ENCODE results near the gene TMEM176B. TPM values are rescaled to one million over a fixed set of nuclear protein-coding genes. Genes with fewer than 3 reads are reported as not detected.

TMEM176B gene
- total and polyA plus RNA-seq, 2 donors (not counting 1 experiment from before 2014, with no cell fraction given), result 0.25 to 1.4 TPM

DNA sequence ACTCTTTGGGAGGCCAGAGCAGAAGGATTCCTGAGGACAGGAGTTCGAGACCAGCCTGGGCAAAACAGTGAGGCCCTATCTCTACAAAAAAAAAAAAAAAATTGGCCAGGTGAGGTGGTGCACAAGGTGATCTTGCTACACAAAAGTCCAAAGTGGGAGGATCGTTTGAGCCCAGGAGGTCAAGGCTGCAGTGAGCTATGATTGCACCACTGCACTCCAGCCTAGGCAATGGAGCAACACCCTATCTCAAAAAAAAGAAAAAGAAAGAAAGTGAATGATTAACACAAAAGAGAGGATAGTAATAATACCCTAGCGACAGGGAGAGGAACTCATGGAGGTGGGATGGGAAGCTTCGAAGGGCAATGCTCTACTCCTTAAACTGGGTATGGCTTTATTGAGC lies 30.4 kb downstream of the TMEM176B start:
- no peak for DNase-seq
- H3K4me1 Mint-ChIP-seq, result no peaks in the 10 kb centered on the region
- no peak overlapping the region for H3K4me3 ChIP-seq (ENCODE audit: control extremely low read depth in 1 of 5, extremely low read depth in 1 of 5, insufficient read depth in 1 of 5, low read depth in 2 of 5, low read length in 4 of 5)
- POLR2A ChIA-PET, result no interaction called here
- peaks cover 0 to 3% (median 0%) of the 10 kb centered on the region in 3 donors for H3K9me3 ChIP-seq (ENCODE audit: control extremely low read depth in 1 of 3, control insufficient read depth in 2 of 3, insufficient read depth in 1 of 3, low read length in 2 of 3)
- intact Hi-C loops (cut with micrococcal nuclease), result loop anchor here (10.0 kb wide), 1 partner anchor 215 kb away; no protein-coding TSS in a partner anchor
- WGBS (ENCODE audit: insufficient coverage), result no CpG with 5 or more reads among the region's 4 CpGs
- CTCF ChIA-PET, result interaction anchor here (1.1 to 3.3 kb wide), 2 partner anchors 9 to 321 kb away, joined by 5 to 15 read pairs; no protein-coding TSS in a partner anchor
- ATAC-seq (ENCODE audit: low read depth), result no peak
- no peaks in the 10 kb centered on the region for H4K20me1 ChIP-seq (ENCODE audit: control insufficient read depth, insufficient read depth, low read length, poor library complexity, severe bottlenecking)
- no peak overlapping the region for H3K9ac ChIP-seq (ENCODE audit: low read length)
- no peaks in the 10 kb centered on the region for H3K79me2 ChIP-seq (ENCODE audit: control insufficient read depth, insufficient read depth, low read length)
- H3K27me3 ChIP-seq (replicated peaks in 1 of 4; ENCODE audit: control extremely low read depth in 1 of 4, control insufficient read depth in 3 of 4, insufficient read depth in 4 of 4, low read length in 3 of 4), result peaks cover 0 to 6% (median 2%) of the 10 kb centered on the region in 4 experiments
- TF ChIP-seq EZH2 (IDR thresholded peaks at IDR 0.05; ENCODE audit: borderline replicate concordance, insufficient read depth, low read depth, low read length, poor library complexity, severe bottlenecking), result no peak
- TF ChIP-seq, protein P1, sequence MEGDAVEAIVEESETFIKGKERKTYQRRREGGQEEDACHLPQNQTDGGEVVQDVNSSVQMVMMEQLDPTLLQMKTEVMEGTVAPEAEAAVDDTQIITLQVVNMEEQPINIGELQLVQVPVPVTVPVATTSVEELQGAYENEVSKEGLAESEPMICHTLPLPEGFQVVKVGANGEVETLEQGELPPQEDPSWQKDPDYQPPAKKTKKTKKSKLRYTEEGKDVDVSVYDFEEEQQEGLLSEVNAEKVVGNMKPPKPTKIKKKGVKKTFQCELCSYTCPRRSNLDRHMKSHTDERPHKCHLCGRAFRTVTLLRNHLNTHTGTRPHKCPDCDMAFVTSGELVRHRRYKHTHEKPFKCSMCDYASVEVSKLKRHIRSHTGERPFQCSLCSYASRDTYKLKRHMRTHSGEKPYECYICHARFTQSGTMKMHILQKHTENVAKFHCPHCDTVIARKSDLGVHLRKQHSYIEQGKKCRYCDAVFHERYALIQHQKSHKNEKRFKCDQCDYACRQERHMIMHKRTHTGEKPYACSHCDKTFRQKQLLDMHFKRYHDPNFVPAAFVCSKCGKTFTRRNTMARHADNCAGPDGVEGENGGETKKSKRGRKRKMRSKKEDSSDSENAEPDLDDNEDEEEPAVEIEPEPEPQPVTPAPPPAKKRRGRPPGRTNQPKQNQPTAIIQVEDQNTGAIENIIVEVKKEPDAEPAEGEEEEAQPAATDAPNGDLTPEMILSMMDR (IDR thresholded peaks at IDR 0.05), result no peak
- no peak overlapping the region for H2AFZ ChIP-seq (ENCODE audit: insufficient read depth, low read depth, low read length, poor library complexity, severe bottlenecking)
- peaks cover 6% of the 10 kb centered on the region for H3K27me3 Mint-ChIP-seq
- no peak overlapping the region for H3K27ac Mint-ChIP-seq
- H3K4me2 ChIP-seq (replicated peaks; ENCODE audit: low read depth, low read length, poor library complexity, severe bottlenecking), result no peak overlapping the region
- H3K4me1 ChIP-seq (ENCODE audit: control insufficient read depth in 2 of 2, insufficient read depth in 2 of 2, low read length in 2 of 2), result no peaks in the 10 kb centered on the region
- H3K4me3 Mint-ChIP-seq, result no peak overlapping the region
- no peak overlapping the region for H3K27ac ChIP-seq (ENCODE audit: low read length in 2 of 2)
- H3K36me3 ChIP-seq (replicated peaks in 1 of 2; ENCODE audit: control extremely low read depth in 1 of 2, control insufficient read depth in 1 of 2, extremely low read depth in 1 of 2, insufficient read depth in 2 of 2, low read length in 1 of 2), result no peaks in the 10 kb centered on the region
- H3K9me3 Mint-ChIP-seq (ENCODE audit: insufficient read depth), result peaks cover 8% of the 10 kb centered on the region

DNA sequence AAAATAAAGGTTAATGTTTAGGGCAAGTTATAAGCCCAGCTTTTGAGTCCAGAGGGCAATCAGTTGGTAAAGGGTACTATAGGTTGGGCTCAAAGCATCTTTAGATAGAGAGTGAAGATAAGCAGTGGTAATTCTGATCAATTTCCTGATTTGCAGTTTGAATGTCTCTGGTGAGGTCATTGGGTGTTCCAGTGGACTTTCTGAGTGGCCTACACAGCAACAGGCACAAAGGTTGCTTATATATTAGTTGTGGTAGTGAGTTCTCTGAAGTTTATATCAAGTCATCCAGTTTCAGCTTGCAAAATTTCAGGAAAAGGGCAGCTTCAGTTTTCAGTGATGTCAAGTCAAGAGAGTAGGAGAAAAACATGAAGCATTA lies 33.8 kb downstream of the TMEM176B start:
- no peak for ATAC-seq (ENCODE audit: low read depth)
- H3K9ac ChIP-seq (ENCODE audit: low read length), result no peak overlapping the region
- no peak overlapping the region for H3K27ac Mint-ChIP-seq
- no peak overlapping the region for H3K4me2 ChIP-seq (replicated peaks; ENCODE audit: low read depth, low read length, poor library complexity, severe bottlenecking)
- H3K4me1 Mint-ChIP-seq, result no peaks in the 10 kb centered on the region
- no peaks in the 10 kb centered on the region for H3K4me1 ChIP-seq (ENCODE audit: control insufficient read depth in 2 of 2, insufficient read depth in 2 of 2, low read length in 2 of 2)
- no peaks in the 10 kb centered on the region for H3K9me3 ChIP-seq (ENCODE audit: control extremely low read depth in 1 of 3, control insufficient read depth in 2 of 3, insufficient read depth in 1 of 3, low read length in 2 of 3)
- H3K4me3 Mint-ChIP-seq, result no peak overlapping the region
- no peak for DNase-seq
- H3K79me2 ChIP-seq (ENCODE audit: control insufficient read depth, insufficient read depth, low read length), result no peaks in the 10 kb centered on the region
- TF ChIP-seq EZH2 (IDR thresholded peaks at IDR 0.05; ENCODE audit: borderline replicate concordance, insufficient read depth, low read depth, low read length, poor library complexity, severe bottlenecking), result no peak
- TF ChIP-seq, protein P1 (IDR thresholded peaks at IDR 0.05), result no peak
- no peak overlapping the region for H3K4me3 ChIP-seq (ENCODE audit: control extremely low read depth in 1 of 5, extremely low read depth in 1 of 5, insufficient read depth in 1 of 5, low read depth in 2 of 5, low read length in 4 of 5)
- intact Hi-C loops (cut with micrococcal nuclease), result no loop called here
- no peak overlapping the region for H3K27ac ChIP-seq (ENCODE audit: low read length in 2 of 2)
- H3K9me3 Mint-ChIP-seq (ENCODE audit: insufficient read depth), result peaks cover 1% of the 10 kb centered on the region
- H3K36me3 ChIP-seq (replicated peaks in 1 of 2; ENCODE audit: control extremely low read depth in 1 of 2, control insufficient read depth in 1 of 2, extremely low read depth in 1 of 2, insufficient read depth in 2 of 2, low read length in 1 of 2), result no peaks in the 10 kb centered on the region
- H4K20me1 ChIP-seq (ENCODE audit: control insufficient read depth, insufficient read depth, low read length, poor library complexity, severe bottlenecking), result no peaks in the 10 kb centered on the region
- peaks cover 6% of the 10 kb centered on the region for H3K27me3 Mint-ChIP-seq
- H3K27me3 ChIP-seq (replicated peaks in 1 of 4; ENCODE audit: control extremely low read depth in 1 of 4, control insufficient read depth in 3 of 4, insufficient read depth in 4 of 4, low read length in 3 of 4), result peaks cover 0 to 6% (median 2%) of the 10 kb centered on the region in 4 experiments
- H2AFZ ChIP-seq (ENCODE audit: insufficient read depth, low read depth, low read length, poor library complexity, severe bottlenecking), result no peak overlapping the region
- CTCF ChIA-PET, result no interaction called here
- POLR2A ChIA-PET, result no interaction called here

Measured in B cell (primary cell).